NCI-H146 treated with DMSO at 0.1 percent for 48 hours (cell line): ENCODE data around the gene KIR2DL1.
"Not testable (repeated sequence)": the region's sequence is repeated elsewhere in the genome, so short reads cannot be mapped to it uniquely, and the experiment has no call there.

Experiments
- DNase-seq: peaks from one replicate; lab custom pipeline; 2025; ENCODE audit not compliant: unreplicated experiment; lab: John Stamatoyannopoulos, UW

KIR2DL1 gene

GRCh38 chr19:54769646-54770045, at the start of gene KIR2DL1:
TSS of gene KIR2DL1 (plus strand) at chr19:54769793. CDS start at chr19:54769851, 58 bp downstream.
- not testable (repeated sequence) for DNase-seq

- no peak for DNase-seq
These were observed 45.5 kb upstream of the KIR2DL1 start, which contains the start of gene KIR3DL3 for GRCh38 chr19:54724142-54724541. TSS of gene KIR3DL3 (plus strand) at chr19:54724442. CDS start at chr19:54724497, 55 bp downstream.

- no peak for DNase-seq
These were observed 44.9 kb upstream of the KIR2DL1 start for GRCh38 chr19:54724644-54725043.

GRCh38 chr19:54725321-54725720, 44.3 kb upstream of the KIR2DL1 start:
- DNase-seq: no peak

DNA sequence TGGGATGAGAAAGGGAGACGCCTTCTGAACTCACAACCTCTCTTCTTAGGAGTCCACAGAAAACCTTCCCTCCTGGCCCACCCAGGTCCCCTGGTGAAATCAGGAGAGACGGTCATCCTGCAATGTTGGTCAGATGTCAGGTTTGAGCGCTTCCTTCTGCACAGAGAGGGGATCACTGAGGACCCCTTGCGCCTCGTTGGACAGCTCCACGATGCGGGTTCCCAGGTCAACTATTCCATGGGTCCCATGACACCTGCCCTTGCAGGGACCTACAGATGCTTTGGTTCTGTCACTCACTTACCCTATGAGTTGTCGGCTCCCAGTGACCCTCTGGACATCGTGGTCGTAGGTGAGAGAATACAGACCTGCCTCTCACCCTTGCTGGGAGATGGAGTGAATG, 42.0 kb upstream of the KIR2DL1 start:
- no peak for DNase-seq

DNA sequence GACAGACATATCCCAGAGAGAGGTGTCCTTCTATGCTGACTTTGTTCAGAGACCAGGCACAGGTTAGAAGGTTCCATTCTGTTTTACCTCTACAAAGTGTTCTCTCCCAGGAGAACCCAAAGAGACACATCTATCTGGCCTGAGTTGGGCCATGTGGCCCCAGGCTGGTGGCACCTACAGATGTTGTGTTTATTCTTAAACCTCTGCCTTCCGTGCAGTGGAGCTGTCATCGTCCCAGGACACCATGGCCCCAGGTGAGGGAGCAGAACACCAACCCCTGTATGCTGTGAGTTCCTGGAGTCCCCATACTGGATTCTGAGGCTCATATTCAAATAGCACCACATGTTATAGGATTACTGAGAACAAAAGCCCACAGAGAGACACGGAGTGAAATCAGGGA, 41.4 kb upstream of the KIR2DL1 start:
- DNase-seq: no peak

- no peak for DNase-seq
These were observed 40.0 kb upstream of the KIR2DL1 start for GRCh38 chr19:54729416-54730188.

GRCh38 chr19:54731191-54731590, 38.4 kb upstream of the KIR2DL1 start:
- no peak for DNase-seq

- DNase-seq: not testable (repeated sequence)
These were observed 31.3 kb upstream of the KIR2DL1 start, which contains the start of gene KIR2DL3 for GRCh38 chr19:54738306-54738705. TSS of gene KIR2DL3 (plus strand) at chr19:54738513. CDS start at chr19:54738546, 33 bp downstream.

DNA sequence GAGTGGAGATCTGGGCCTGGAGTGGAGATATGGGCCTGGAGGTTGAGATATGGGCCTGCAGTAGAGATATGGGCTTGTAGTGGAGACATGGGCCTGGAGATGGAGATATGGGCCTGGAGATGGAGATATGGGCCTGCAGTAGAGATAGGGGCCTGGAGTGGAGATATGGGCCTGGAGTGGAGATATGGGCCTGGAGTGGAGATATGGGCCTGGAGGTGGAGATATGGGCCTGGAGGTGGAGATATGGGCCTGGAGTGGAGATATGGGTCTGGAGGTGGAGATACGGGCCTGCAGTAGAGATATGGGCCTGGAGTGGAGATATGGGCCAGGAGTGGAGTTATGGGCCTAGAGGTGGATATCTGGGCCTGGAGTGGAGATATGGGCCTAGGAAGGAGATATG, 30.9 kb upstream of the KIR2DL1 start:
- DNase-seq: no peak

DNA sequence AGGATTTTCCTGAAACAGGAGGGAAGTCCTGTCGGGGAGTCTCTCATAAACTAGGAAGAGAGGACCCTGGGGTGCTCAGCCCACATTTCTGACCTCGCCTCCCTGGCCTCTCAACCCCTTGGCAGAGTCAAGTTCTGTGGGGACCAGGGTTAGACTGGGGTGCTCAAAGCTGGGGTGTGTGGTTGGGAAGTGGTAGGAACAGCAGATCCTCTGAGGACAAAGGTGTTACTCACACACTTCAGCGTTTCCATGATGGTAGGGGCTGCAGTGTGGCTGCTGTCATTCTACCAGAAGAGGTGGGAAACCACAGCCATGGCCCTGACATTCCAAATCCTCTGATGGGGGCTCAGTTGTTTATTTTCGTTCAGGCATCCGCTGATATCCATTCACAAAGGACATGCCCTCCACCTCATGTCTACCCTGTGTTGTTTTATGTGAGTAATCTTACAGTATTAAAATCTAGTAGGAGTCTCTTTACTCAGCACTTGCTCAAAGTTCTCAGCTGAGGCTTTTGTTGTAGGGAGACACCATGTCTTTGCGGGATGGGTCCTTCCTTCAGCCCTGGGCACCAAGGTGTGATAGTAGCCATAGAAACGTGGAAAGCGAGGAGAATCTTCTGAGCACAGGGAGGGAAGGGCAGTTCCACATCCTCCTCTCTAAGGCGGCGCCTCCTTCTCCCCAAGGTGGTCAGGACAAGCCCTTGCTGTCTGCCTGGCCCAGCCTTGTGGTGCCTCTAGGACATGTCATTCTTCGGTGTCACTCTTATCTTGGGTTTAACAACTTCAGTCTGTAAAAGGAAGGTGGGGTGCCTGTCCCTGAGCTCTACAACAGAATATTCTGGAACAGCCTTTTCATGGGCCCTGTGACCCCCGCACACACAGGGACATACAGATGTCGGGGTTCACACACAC, 29.8 kb upstream of the KIR2DL1 start:
- no peak for DNase-seq

- DNase-seq: not testable (repeated sequence)
These were observed 27.6 kb upstream of the KIR2DL1 start for GRCh38 chr19:54741950-54742349.

DNA sequence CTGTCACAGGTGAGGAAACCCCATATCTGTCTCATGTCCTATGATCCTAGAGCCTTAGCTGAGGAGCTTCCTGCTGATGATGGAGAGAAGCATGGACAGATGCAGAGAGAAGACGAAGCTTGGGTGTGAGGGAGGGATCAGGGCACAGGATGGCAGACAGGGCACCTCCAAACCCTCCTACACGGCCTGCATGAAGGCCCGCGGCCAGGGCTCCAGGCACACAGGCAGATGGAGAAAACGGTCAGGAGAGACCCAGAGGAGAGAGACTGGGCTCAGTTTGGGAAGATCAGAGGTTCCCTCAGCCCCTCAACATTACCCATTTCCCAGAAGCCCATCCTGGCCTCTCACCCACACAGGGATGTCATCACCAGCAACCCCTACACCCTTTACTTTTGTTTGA, 25.5 kb upstream of the KIR2DL1 start:
- DNase-seq: not testable (repeated sequence)

DNA sequence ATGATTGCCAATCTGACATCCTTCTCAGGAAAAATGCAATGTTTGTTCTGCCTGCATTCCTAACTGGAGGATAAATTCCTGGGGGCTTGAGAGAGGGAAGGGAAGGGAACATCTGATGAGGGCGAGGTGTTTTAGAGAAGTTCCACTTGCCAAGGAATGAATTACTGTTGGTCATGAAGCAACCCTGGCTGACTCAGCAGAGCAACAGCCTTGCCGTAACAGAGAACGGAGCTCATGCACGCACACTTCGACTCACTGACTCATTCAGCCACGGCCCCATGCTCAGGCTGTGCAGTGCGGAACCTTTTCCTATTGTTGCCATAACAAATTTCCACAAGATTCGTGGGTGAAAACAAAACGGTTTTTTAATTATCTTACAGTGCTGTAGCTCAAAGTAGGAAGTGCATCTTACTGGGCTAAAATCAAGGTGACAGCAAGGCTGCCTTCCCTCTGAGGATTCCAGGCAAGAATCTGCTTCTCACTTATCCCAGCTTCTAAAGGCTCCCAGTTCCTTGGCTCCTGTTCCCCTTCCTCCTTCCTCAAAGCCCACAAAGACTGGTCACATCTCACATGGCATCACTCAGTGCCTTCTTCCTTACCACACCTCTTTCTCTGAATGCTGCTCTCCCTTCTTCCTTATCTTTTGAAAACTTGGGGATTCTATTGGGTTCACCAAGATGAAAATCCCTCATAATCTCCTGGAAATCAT, 21.8 kb upstream of the KIR2DL1 start:
- DNase-seq: not testable (repeated sequence)

DNA sequence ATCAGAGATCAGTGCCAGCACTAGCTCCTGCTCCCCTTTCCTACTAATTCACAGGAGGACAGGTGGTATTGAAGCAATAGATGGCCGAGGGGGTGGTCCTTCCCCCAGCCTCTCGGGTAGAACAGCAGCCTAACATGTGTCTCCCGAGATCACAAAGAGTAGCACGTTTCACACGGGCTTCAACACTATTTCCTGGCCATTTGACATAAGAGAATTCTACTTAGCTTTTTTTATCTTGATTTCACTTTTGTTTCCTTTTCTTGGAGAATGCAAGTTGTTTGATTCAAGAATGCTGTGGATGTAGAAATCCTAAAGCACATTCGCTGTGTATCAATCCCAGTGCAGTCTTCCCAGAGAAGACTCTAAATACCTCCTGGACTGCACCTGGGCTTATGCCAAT, 19.3 kb upstream of the KIR2DL1 start:
- DNase-seq: not testable (repeated sequence)

- not testable (repeated sequence) for DNase-seq
These were observed 13.1 kb upstream of the KIR2DL1 start for GRCh38 chr19:54756204-54757110.

DNA sequence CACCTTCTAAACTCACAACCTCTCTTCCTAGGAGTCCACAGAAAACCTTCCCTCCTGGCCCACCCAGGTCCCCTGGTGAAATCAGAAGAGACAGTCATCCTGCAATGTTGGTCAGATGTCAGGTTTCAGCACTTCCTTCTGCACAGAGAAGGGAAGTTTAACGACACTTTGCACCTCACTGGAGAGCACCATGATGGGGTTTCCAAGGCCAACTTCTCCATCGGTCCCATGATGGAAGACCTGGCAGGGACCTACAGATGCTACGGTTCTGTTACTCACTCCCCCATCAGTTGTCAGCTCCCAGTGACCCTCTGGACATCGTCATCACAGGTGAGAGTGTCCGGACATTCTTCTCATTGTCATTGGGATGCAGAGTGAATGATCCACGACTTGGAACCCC, 11.0 kb upstream of the KIR2DL1 start:
- not testable (repeated sequence) for DNase-seq

- DNase-seq: not testable (repeated sequence)
These were observed 5.4 kb upstream of the KIR2DL1 start for GRCh38 chr19:54764219-54764618.

GRCh38 chr19:54766464-54766863, 3.1 kb upstream of the KIR2DL1 start:
- DNase-seq: not testable (repeated sequence)

DNA sequence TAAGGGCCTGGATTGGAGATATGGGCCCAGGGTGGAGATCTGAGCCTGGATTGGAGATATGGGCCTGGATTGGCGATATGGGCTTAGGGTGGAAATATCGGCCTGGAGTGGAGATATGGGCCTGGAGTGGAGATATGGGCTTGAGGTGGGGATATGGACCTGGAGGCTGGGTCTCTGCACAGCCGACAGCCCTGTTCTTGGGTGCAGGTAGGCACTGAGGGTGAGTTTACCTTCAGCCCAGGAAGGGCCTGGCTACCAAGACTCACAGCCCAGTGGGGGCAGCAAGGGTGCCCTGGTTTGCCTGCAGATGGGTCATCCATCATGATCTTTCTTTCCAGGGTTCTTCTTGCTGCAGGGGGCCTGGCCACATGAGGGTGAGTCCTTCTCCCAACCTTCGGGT, 918 bp downstream of the KIR2DL1 start:
- DNase-seq: not testable (repeated sequence)
